Measurements from ENCODE around the gene FAM180A.

Gene FAM180A

DNA sequence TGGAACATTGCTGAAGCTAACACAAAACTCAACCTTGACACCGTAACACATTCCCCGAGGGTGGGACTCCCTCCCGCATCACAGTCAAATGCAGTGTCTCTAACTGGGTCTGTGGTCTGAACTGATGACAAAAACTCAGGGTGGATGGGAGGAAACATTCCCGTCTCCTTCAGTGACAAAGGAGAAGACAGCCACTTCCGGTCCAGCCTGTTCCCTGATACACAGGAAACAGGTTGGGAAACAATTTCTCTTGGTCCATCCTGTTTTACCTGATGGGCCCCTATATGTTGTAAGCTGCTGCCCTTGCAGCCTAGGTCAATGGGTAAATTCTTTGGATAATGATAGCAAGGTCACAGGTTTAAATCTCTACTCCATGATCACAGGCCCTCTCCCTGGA is 41.0 kb downstream of the FAM180A start:
- H2AFZ ChIP-seq, result no peak overlapping the region
- no peaks in the 10 kb centered on the region for H3K4me1 ChIP-seq
- TF ChIP-seq, protein P1, sequence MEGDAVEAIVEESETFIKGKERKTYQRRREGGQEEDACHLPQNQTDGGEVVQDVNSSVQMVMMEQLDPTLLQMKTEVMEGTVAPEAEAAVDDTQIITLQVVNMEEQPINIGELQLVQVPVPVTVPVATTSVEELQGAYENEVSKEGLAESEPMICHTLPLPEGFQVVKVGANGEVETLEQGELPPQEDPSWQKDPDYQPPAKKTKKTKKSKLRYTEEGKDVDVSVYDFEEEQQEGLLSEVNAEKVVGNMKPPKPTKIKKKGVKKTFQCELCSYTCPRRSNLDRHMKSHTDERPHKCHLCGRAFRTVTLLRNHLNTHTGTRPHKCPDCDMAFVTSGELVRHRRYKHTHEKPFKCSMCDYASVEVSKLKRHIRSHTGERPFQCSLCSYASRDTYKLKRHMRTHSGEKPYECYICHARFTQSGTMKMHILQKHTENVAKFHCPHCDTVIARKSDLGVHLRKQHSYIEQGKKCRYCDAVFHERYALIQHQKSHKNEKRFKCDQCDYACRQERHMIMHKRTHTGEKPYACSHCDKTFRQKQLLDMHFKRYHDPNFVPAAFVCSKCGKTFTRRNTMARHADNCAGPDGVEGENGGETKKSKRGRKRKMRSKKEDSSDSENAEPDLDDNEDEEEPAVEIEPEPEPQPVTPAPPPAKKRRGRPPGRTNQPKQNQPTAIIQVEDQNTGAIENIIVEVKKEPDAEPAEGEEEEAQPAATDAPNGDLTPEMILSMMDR (IDR thresholded peaks at IDR 0.05), result no peak
- H3K9ac ChIP-seq, result no peak overlapping the region
- H3K9me3 ChIP-seq (ENCODE audit: control insufficient read depth, low read length), result no peaks in the 10 kb centered on the region
- no peak overlapping the region for H3K4me3 ChIP-seq (ENCODE audit: low read depth, low read length)
- H3K27me3 ChIP-seq (ENCODE audit: control insufficient read depth, insufficient read depth, low read length), result no peaks in the 10 kb centered on the region
- no peaks in the 10 kb centered on the region for H3K79me2 ChIP-seq
- no peak overlapping the region for H3K27ac ChIP-seq
- H3K36me3 ChIP-seq (ENCODE audit: control insufficient read depth, insufficient read depth, low read length), result no peaks in the 10 kb centered on the region
- H3K4me2 ChIP-seq (ENCODE audit: low read length), result no peak overlapping the region

DNA sequence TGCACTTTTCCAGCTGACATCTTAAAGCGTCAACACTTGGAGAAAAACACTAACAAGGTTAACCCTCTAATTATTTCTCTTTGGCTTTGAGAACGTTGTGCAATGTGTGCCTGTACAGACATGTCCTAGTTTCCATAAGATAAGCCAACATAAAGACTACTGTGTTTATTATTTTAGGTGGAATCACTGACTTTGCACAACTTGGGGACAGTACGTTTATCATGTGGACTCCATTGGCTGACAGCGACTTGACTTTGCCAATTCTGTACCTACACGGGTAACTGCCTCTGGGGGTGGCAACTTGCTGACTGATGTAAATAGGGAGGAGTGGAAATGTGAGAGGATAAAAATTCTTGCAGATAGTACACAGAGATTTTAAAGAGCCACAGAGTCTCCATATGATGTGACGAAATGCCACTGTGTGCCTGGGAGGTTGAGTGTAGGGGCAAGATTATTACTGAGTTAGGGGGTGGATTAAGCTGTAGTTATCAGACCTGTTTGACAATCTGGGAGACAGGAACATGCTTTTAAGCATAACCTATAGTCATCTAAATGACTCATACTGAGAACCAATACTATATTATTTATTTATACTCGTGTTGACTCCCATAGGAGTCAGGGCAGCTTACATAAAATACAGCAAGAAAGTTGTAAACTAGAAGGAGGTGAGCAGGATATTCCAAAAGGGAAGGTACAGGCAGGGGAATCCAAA is 41.6 kb downstream of the FAM180A start:
- Histone ChIP-seq H3K9me3 (ENCODE audit: control insufficient read depth, low read length) (no peaks in the 10 kb centered on the region), H3K9ac (no peak overlapping the region), H3K79me2 (no peaks in the 10 kb centered on the region), H3K4me3 (ENCODE audit: low read depth, low read length) (no peak overlapping the region), H3K36me3 (ENCODE audit: control insufficient read depth, insufficient read depth, low read length) (no peaks in the 10 kb centered on the region), H3K4me2 (ENCODE audit: low read length) (no peak overlapping the region), H3K4me1 (no peaks in the 10 kb centered on the region), H3K27ac (no peak overlapping the region), H2AFZ (no peak overlapping the region), H3K27me3 (ENCODE audit: control insufficient read depth, insufficient read depth, low read length) (no peaks in the 10 kb centered on the region)
- TF ChIP-seq, protein P1 (IDR thresholded peaks at IDR 0.05), result no peak

DNA sequence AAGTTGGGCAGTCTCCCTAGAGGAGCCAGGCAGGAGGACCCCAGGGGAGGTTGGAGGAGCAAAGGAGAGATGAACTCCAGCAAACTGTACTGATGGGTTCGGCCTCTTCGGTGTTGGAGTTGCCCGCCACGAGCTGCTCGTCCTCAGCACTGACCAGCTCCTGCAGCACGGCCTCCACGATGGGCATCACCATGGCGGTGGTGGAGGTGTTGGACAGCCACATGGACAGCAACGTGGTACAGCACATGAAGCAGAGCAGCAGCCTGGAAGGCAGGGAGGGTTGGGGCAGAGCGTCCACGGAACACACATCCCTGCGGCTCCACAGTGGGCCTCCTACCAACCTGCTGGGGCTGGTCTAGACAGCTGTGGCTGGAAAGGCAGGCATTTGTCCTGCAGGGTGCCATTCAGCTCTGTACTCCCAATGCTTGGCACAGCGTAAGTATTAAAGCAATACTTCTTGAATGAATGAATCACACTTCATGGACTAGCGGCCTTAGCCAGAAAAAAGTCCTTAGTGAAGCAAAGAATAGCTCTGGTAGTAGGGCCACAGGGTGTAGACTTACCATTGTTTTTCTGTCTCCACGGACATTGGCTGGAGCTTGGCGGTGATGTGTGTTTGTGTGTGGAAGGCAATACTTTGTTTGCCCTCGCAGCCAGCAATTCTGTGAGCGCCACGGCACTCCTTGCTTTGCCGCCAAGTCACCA is 42.4 kb downstream of the FAM180A start:
- no peak overlapping the region for H2AFZ ChIP-seq

DNA sequence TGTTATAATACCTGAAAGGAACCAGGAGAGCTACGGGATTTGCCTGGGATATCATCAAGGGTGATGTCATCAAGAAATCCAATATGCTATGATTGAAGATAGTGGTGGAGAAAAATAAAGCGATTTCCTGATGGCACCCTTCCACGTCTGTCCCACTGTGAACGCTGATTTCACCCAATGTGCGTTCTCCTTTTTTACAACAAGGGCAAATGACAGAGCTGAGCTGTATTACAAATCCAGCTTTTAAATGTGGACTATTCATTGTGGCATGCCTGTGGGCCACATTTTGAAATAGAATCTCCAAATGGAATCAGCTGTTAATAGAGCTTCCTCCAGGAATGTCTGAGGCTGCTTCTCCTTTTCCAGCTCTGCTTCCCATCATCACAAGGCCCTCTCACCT is 43.9 kb downstream of the FAM180A start:
- no peaks in the 10 kb centered on the region for H3K4me1 ChIP-seq
- H3K36me3 ChIP-seq (ENCODE audit: control insufficient read depth, insufficient read depth, low read length), result no peaks in the 10 kb centered on the region
- no peaks in the 10 kb centered on the region for H3K9me3 ChIP-seq (ENCODE audit: control insufficient read depth, low read length)
- H3K4me2 ChIP-seq (ENCODE audit: low read length), result peak overlapping the region; percentile 13
- no peak overlapping the region for H3K27ac ChIP-seq
- no peak overlapping the region for H3K9ac ChIP-seq
- no peak overlapping the region for H3K4me3 ChIP-seq (ENCODE audit: low read depth, low read length)
- H2AFZ ChIP-seq, result peak overlapping the region; percentile 3
- no peaks in the 10 kb centered on the region for H3K27me3 ChIP-seq (ENCODE audit: control insufficient read depth, insufficient read depth, low read length)
- TF ChIP-seq, protein P1 (IDR thresholded peaks at IDR 0.05), result no peak
- H3K79me2 ChIP-seq, result no peaks in the 10 kb centered on the region

More for the DNA sequence above, 42.4 kb downstream of the FAM180A start:
- Histone ChIP-seq H3K9me3 (ENCODE audit: control insufficient read depth, low read length) (no peaks in the 10 kb centered on the region), H3K4me2 (ENCODE audit: low read length) (no peak overlapping the region), H3K79me2 (no peaks in the 10 kb centered on the region), H3K27me3 (ENCODE audit: control insufficient read depth, insufficient read depth, low read length) (no peaks in the 10 kb centered on the region), H3K4me3 (ENCODE audit: low read depth, low read length) (no peak overlapping the region), H3K9ac (no peak overlapping the region), H3K36me3 (ENCODE audit: control insufficient read depth, insufficient read depth, low read length) (no peaks in the 10 kb centered on the region), H3K4me1 (no peaks in the 10 kb centered on the region), H3K27ac (no peak overlapping the region)
- TF ChIP-seq, protein P1 (IDR thresholded peaks at IDR 0.05), result no peak

All from parathyroid adenoma (tissue), 2 donors.